Spinal cord (tissue), 10 donors: Measurements from ENCODE around the gene TSPAN32. TPM values are rescaled to one million over a fixed set of nuclear protein-coding genes. Genes with fewer than 3 reads are reported as not detected.

ENCODE experiments used
- DNase-seq, 6 donors: peaks; one replicate each; pipeline versions ENCODE4 v3.0.0 to v3.0.0-alpha.2; 2013 to 2015; ENCODE audit warnings: low spot score in 6 of 6, low read depth in 4 of 6
- H3K27ac ChIP-seq: one replicate; pipeline ENCODE4 v1.5.1; 2013; ENCODE audit warnings: low read depth, low read length, control low read depth
- H3K27me3 ChIP-seq: one replicate; pipeline ENCODE4 v1.6.1; 2013; ENCODE audit warnings: low read length; ENCODE audit not compliant: control insufficient read depth, insufficient read depth
- H3K36me3 ChIP-seq: one replicate; pipeline ENCODE4 v1.6.1; 2013; ENCODE audit warnings: low read length; ENCODE audit not compliant: control insufficient read depth, insufficient read depth
- H3K4me1 ChIP-seq: one replicate; pipeline ENCODE4 v1.6.1; 2013; ENCODE audit warnings: low read length; ENCODE audit not compliant: control insufficient read depth, insufficient read depth
- H3K4me3 ChIP-seq: one replicate; pipeline ENCODE4 v1.5.1; 2013; ENCODE audit warnings: low read depth, low read length, control low read depth
- H3K9me3 ChIP-seq: one replicate; pipeline ENCODE4 v1.6.1; 2013; ENCODE audit warnings: low read length; ENCODE audit not compliant: control insufficient read depth, insufficient read depth
- WGBS: methylation state at CpG from one replicate; pipeline ENCODE4 v1.1.5; 2013; ENCODE audit warnings: missing lambda C conversion rate; ENCODE audit not compliant: insufficient coverage; 5-methylcytosine and 5-hydroxymethylcytosine counted together
- polyA plus RNA-seq, 2 donors: library from polyadenylated mRNA; unstranded; fragments of 120-200 nt; gene quantifications; one replicate each; pipeline ENCODE4 v1.2.1, GENCODE V29; 2013; ENCODE audit not compliant: insufficient read length in 2 of 2
- total RNA-seq, 2 donors: library from RNA; depleted of rRNA in 1 of 2; stranded (reverse); fragments of 120-200 nt in 1 of 2; fragments of >200 nt in 1 of 2; gene quantifications; one replicate each; pipeline versions ENCODE4 v1.2.3 to v1.2.4, GENCODE V29; 2013 to 2014
- donor health status: healthy.

The TSPAN32 gene
- total and polyA plus RNA-seq, 4 donors: 0.90 to 2.8 (median 2.1) TPM

GRCh38 chr11:2320568-2321310 lies 18.9 kb downstream of the TSPAN32 start:
- Histone ChIP-seq H3K27ac (no peak overlapping the region), H3K36me3 (peaks cover 16% of the 10 kb centered on the region), H3K9me3 (peaks cover 4% of the 10 kb centered on the region), H3K4me3 (no peak overlapping the region), H3K27me3 (no peaks in the 10 kb centered on the region), H3K4me1 (peaks cover 4% of the 10 kb centered on the region)
- no peak for DNase-seq
- WGBS: 80% methylated on average over 23 of the region's 23 CpGs

- H3K4me1 ChIP-seq: no peaks in the 10 kb centered on the region
- H3K27me3 ChIP-seq: no peaks in the 10 kb centered on the region
- H3K36me3 ChIP-seq: peaks cover 10% of the 10 kb centered on the region
- no peak overlapping the region for H3K27ac ChIP-seq
- 94% methylated on average over 3 of the region's 6 CpGs for WGBS
- H3K4me3 ChIP-seq: no peak overlapping the region
- H3K9me3 ChIP-seq: peaks cover 4% of the 10 kb centered on the region
- no peak for DNase-seq
Measured at GRCh38 chr11:2321311-2321683, 19.5 kb downstream of the TSPAN32 start.

- Histone ChIP-seq H3K36me3 (peaks cover 3% of the 10 kb centered on the region), H3K27me3 (no peaks in the 10 kb centered on the region), H3K9me3 (no peaks in the 10 kb centered on the region), H3K4me1 (peaks cover 4% of the 10 kb centered on the region), H3K4me3 (no peak overlapping the region), H3K27ac (no peak overlapping the region)
- DNase-seq: no peak
- 90% methylated on average over 3 of the region's 4 CpGs for WGBS
Measured at GRCh38 chr11:2325123-2325522, 23.3 kb downstream of the TSPAN32 start.

GRCh38 chr11:2325719-2326118 lies 23.9 kb downstream of the TSPAN32 start:
- Histone ChIP-seq H3K9me3 (no peaks in the 10 kb centered on the region), H3K4me1 (peaks cover 4% of the 10 kb centered on the region), H3K36me3 (no peaks in the 10 kb centered on the region), H3K4me3 (no peak overlapping the region), H3K27ac (no peak overlapping the region), H3K27me3 (no peaks in the 10 kb centered on the region)
- DNase-seq: no peak
- WGBS: 87% methylated on average over 1 of the region's 2 CpGs

- no peak for DNase-seq
- WGBS: 86% methylated on average over 11 of the region's 11 CpGs
Measured at GRCh38 chr11:2327032-2327431, 25.2 kb downstream of the TSPAN32 start.

GRCh38 chr11:2328021-2328420 lies 26.2 kb downstream of the TSPAN32 start:
- H3K27ac ChIP-seq: no peak overlapping the region
- peak in 1 of 6 donors; percentile 54 for DNase-seq
- 84% methylated on average over 11 of the region's 11 CpGs for WGBS
- H3K4me3 ChIP-seq: no peak overlapping the region
- no peaks in the 10 kb centered on the region for H3K27me3 ChIP-seq
- no peaks in the 10 kb centered on the region for H3K9me3 ChIP-seq
- H3K36me3 ChIP-seq: no peaks in the 10 kb centered on the region
- peaks cover 4% of the 10 kb centered on the region for H3K4me1 ChIP-seq

More at GRCh38 chr11:2327032-2327431, 25.2 kb downstream of the TSPAN32 start:
- Histone ChIP-seq H3K9me3 (no peaks in the 10 kb centered on the region), H3K4me1 (peaks cover 4% of the 10 kb centered on the region), H3K36me3 (no peaks in the 10 kb centered on the region), H3K27ac (no peak overlapping the region), H3K4me3 (no peak overlapping the region), H3K27me3 (no peaks in the 10 kb centered on the region)

GRCh38 chr11:2328656-2329354 lies 27.0 kb downstream of the TSPAN32 start:
- H3K4me1 ChIP-seq: peaks cover 4% of the 10 kb centered on the region
- H3K4me3 ChIP-seq: no peak overlapping the region
- no peak for DNase-seq

GRCh38 chr11:2329551-2329950 lies 27.7 kb downstream of the TSPAN32 start:
- H3K4me1 ChIP-seq: peaks cover 4% of the 10 kb centered on the region
- no peaks in the 10 kb centered on the region for H3K9me3 ChIP-seq
- H3K4me3 ChIP-seq: no peak overlapping the region
- 96% methylated on average over 3 of the region's 9 CpGs for WGBS
- no peaks in the 10 kb centered on the region for H3K27me3 ChIP-seq
- no peaks in the 10 kb centered on the region for H3K36me3 ChIP-seq
- no peak overlapping the region for H3K27ac ChIP-seq
- no peak for DNase-seq

More at GRCh38 chr11:2328656-2329354, 27.0 kb downstream of the TSPAN32 start:
- WGBS: 86% methylated on average over 15 of the region's 15 CpGs
- Histone ChIP-seq H3K9me3 (no peaks in the 10 kb centered on the region), H3K27me3 (no peaks in the 10 kb centered on the region), H3K36me3 (no peaks in the 10 kb centered on the region), H3K27ac (no peak overlapping the region)

- no peak for DNase-seq
- Histone ChIP-seq H3K9me3 (no peaks in the 10 kb centered on the region), H3K27ac (no peak overlapping the region), H3K27me3 (no peaks in the 10 kb centered on the region), H3K36me3 (no peaks in the 10 kb centered on the region), H3K4me3 (no peak overlapping the region), H3K4me1 (peaks cover 4% of the 10 kb centered on the region)
- WGBS: 93% methylated on average over 5 of the region's 6 CpGs
Measured at GRCh38 chr11:2330696-2331095, 28.9 kb downstream of the TSPAN32 start.

GRCh38 chr11:2331404-2331803 lies 29.6 kb downstream of the TSPAN32 start:
- Histone ChIP-seq H3K27me3 (no peaks in the 10 kb centered on the region), H3K27ac (no peak overlapping the region), H3K4me3 (no peak overlapping the region), H3K4me1 (peaks cover 4% of the 10 kb centered on the region), H3K9me3 (no peaks in the 10 kb centered on the region), H3K36me3 (no peaks in the 10 kb centered on the region)
- DNase-seq: no peak
- WGBS: 95% methylated on average over 2 of the region's 5 CpGs
